GM12873 (cell line): ENCODE data around the gene LYRM9.

ENCODE experiments used
- TF ChIP-seq, protein P1 (sequence below): IDR thresholded peaks from 2 replicates; pipeline ENCODE4 v1.5.1; 2012; ENCODE audit warnings: low read depth, mild to moderate bottlenecking, moderate library complexity, low read length, control low read depth; ENCODE audit not compliant: insufficient read depth; ENCODE audit errors: missing control alignments

The LYRM9 gene

DNA sequence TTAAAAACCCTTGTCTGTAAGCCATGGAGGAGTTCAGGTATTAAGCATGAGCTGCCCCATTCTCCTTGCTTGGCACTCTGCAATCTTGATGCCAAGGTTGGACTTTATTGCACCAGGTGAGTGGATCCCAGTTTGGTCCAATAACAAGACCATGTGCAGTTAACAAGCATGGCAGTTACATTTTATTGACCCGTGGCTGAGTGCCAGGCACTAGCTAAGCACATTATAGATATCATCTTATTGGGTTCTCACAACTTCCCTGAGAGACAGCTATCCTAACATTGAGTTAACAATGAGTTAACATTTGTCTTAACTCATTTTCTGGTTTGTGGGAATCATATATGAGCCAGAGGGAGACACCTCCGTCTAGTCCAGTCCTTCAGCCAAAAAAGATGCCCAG lies 21.8 kb downstream of the LYRM9 start:
- TF ChIP-seq, protein P1, sequence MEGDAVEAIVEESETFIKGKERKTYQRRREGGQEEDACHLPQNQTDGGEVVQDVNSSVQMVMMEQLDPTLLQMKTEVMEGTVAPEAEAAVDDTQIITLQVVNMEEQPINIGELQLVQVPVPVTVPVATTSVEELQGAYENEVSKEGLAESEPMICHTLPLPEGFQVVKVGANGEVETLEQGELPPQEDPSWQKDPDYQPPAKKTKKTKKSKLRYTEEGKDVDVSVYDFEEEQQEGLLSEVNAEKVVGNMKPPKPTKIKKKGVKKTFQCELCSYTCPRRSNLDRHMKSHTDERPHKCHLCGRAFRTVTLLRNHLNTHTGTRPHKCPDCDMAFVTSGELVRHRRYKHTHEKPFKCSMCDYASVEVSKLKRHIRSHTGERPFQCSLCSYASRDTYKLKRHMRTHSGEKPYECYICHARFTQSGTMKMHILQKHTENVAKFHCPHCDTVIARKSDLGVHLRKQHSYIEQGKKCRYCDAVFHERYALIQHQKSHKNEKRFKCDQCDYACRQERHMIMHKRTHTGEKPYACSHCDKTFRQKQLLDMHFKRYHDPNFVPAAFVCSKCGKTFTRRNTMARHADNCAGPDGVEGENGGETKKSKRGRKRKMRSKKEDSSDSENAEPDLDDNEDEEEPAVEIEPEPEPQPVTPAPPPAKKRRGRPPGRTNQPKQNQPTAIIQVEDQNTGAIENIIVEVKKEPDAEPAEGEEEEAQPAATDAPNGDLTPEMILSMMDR, result no peak

DNA sequence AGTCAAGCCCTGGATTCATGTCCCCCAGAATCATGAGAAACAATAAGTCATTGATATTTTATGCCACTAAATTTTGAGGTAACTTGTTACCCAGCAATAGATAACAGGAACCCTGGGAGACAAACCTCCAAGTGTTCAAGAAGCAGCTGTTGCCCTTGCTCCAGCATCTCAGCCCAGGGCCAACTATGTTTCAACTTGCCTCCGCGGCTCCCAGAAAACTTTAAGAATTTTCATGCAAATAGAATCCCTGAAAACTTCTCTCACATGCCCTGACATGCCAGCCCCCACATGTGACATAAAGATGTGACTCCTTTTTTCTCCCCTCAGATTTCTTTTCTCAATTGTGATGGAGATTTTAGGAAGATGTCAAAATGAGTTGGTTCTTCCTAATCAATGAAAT lies 22.8 kb downstream of the LYRM9 start:
- TF ChIP-seq, protein P1, result no peak

DNA sequence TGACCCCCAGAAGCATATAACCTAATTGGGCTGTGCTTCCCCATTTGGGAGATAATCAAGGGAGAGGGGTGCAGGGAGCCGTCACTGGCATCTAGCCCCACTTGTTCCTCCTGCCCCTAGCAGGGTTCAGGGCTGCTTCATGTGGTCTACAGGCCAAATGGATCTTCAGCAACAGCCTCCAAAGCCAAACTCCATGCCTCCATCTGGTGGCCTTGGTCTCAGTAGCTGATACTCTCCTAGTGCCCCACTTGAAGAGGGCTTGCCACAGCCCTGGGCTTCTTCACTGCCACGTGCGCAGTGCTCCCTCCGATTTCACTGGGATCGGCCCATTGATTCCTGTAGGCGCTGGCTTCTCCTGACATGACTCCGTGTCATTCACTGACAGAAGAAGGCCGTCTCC lies 24.6 kb downstream of the LYRM9 start:
- TF ChIP-seq, protein P1, result peak; percentile 17

DNA sequence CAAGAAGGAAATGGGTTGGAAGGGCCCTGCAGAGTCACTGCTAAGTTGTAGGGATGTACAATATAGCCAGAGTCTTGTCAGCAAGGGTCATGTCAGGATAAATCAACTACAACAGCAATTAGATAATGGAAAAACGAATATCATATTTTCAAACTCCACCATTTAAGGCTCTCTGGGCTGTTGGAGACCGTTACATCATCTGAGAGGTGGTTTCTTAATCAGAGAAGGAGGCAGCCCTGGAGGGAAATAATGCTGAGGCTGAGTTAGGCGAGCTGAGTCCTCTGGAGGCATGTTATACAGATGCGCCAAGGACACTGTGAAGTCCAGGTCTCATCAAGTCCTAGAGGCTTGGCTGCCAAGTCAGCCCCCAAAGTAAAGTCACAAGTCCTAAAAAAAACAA lies 30.3 kb downstream of the LYRM9 start:
- TF ChIP-seq, protein P1, result no peak

DNA sequence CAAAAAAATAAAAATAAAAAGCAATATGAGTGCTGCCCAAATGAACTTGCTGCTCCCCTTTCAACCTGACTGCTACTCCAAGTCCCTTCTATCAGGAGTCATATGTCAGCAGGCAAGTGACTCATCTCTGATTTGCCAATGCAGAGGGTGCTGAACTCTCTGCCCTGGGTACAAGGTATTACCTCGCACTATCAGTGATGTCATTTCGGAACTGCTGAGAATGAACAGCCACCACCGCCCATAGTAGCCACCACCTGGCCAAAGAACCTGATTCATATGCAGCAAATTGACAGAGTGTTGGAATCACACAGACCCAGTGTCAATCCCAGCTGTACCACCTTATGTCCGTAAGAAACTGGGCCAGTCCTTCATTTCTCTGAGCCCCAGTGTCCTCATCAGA lies 31.2 kb downstream of the LYRM9 start:
- TF ChIP-seq, protein P1, result no peak

DNA sequence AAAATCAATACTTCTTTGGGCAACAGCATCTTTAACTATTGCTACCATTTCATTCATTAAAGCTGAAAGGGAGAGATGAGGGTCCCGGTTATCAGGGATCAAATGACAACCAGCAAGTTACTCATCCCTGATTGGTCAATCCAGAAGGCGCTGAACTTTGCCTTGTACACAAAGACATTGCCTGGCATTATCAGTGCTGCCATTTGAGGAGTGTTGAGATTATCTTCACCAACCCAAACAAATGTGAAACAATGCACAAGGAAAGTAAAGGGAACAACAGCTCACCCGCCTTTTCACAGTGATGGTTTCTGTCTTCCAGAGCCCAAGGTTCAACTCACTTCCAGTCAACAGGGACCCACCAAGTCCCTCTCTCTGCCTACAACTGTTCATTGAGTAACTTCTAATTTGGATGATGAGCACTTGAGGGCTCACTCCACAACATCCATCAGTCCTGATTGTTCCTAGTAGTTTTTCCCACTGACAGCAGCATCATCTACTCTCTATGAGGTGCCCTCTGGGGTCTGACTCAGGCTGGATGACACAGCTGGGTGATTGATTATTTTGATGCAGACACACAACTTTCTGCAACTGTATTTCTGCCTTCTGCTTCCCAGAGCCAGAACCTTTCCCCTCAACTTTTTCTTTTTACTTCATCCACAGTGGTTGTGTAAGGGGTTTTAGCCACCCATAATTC lies 32.0 kb downstream of the LYRM9 start:
- TF ChIP-seq, protein P1, result no peak

DNA sequence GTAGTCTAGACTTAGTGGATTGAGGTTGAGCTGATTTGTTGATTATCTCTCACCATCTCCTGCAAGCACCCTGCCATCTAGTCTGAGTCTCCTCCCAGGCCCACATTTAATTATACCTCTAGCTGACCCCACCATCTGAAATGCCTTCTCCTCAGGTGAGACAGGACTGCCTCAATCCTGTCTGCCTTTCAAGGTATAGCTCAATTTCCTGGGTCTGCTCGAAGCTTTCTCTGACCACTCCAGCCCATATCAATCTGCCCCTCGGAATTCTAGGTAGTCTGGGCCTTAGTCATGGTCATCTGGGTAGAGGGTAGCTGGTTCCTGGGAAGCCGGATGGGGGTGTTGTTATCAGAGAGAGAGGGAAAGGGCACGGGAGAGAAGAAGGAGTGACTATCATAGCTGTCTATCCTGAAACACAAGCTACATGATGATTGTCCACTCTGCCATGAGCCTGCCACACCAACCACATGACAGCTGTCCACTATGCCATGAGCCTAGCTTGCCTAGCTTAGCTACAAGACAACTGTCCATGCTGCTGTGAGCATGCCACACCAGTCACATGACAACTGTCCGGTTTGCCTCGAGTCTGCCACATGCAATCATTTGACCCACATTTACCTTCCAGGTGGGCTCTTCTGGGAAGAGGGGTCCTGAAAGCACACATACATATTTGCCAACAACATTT lies 34.4 kb downstream of the LYRM9 start:
- TF ChIP-seq, protein P1, result no peak
